Testis (tissue), 3 donors: ENCODE measurements around the gene ENTPD1. TPM values are rescaled to one million over a fixed set of nuclear protein-coding genes. Genes with fewer than 3 reads are reported as not detected.
"Not testable (repeated sequence)": the region's sequence is repeated elsewhere in the genome, so short reads cannot be mapped to it uniquely, and the experiment has no call there.

ENCODE experiments used
- DNase-seq: peaks from one replicate; pipeline ENCODE4 v3.0.0-alpha.2; 2019
- H3K27ac ChIP-seq, 2 donors: fragments of 200-600 bp; sonication (generic); one replicate each; pipeline ENCODE4 v1.5.1; 2019
- H3K27me3 ChIP-seq: fragments of 200-600 bp; sonication (generic); one replicate; pipeline ENCODE4 v1.5.1; 2019
- H3K36me3 ChIP-seq: fragments of 200-600 bp; sonication (generic); one replicate; pipeline ENCODE4 v1.5.1; 2017; ENCODE audit warnings: low read depth; ENCODE audit errors: missing control alignments
- H3K4me1 ChIP-seq: fragments of 200-600 bp; sonication (generic); one replicate; pipeline ENCODE4 v1.5.1; 2019
- H3K4me3 ChIP-seq, 2 donors: fragments of 200-600 bp; sonication (generic); one replicate each; pipeline ENCODE4 v1.5.1; 2017 to 2019
- H3K9me3 ChIP-seq: fragments of 200-600 bp; sonication (generic); one replicate; pipeline ENCODE4 v1.5.1; 2017
- CTCF ChIP-seq, 3 experiments: fragments of 450-650 bp in 2 of 3; fragments of 200-600 bp in 1 of 3; sonication (generic) in 1 of 3; IDR thresholded peaks; one replicate each; pipeline ENCODE4 v1.5.1; 2016 to 2019; ENCODE audit warnings: antibody characterized with exemption in 3 of 3, mild to moderate bottlenecking in 2 of 3, moderate library complexity in 1 of 3
- POLR2A ChIP-seq: fragments of 450-650 bp; IDR thresholded peaks from one replicate; pipeline ENCODE4 v1.6.1; 2017; ENCODE audit warnings: antibody characterized with exemption, mild to moderate bottlenecking, moderate library complexity
- WGBS, 2 donors: methylation state at CpG; one replicate each; pipeline ENCODE4 v1.1.5; 2018; 5-methylcytosine and 5-hydroxymethylcytosine counted together
- intact Hi-C: fragments of 100-400 bp; cut with DNase I; formaldehyde crosslinking; loops from one replicate; pipeline ENCODE4 v1.15.1; 2023; ENCODE audit warnings: low total_unique reads
- polyA plus RNA-seq: library from polyadenylated mRNA; stranded (reverse); fragments of 350-450 nt; fragmentation: Illumina TruSeq; extraction: RNeasy Lipid Tissue Mini Kit (QIAGEN cat#74804); gene quantifications from one replicate; pipeline ENCODE4 v1.2.3, GENCODE V29; 2014; ENCODE audit warnings: low read depth, low replicate concordance; ENCODE audit not compliant: insufficient read depth
- total RNA-seq, 2 donors: library from RNA; depleted of rRNA; stranded (reverse); fragments of >200 nt; gene quantifications; one replicate each; pipeline ENCODE4 v1.2.3, GENCODE V29; 2016

Gene ENTPD1
- total and polyA plus RNA-seq, 3 donors from 2014 or later = 9.8 to 12.7 (median 11.3) TPM

GRCh38 chr10:95896071-95896850 lies 140.3 kb downstream of the ENTPD1 start:
- DNase-seq = no peak
- H3K36me3 ChIP-seq = no peaks in the 10 kb centered on the region
- TF ChIP-seq CTCF (IDR thresholded peaks at IDR 0.05) (no peak), POLR2A (no peak)
- H3K27me3 ChIP-seq = no peaks in the 10 kb centered on the region
- intact Hi-C loops = no loop called here
- no peaks in the 10 kb centered on the region for H3K4me1 ChIP-seq
- H3K27ac ChIP-seq = no peak overlapping the region
- 93 to 95% methylated on average over 4 of the region's 4 CpGs for WGBS, 2 donors
- H3K9me3 ChIP-seq = no peaks in the 10 kb centered on the region
- H3K4me3 ChIP-seq = no peak overlapping the region

- H3K27ac ChIP-seq, H3K36me3 ChIP-seq, intact Hi-C loops, H3K4me3 ChIP-seq, H3K9me3 ChIP-seq, H3K27me3 ChIP-seq, DNase-seq, H3K4me1 ChIP-seq: not testable (repeated sequence)
- WGBS, 2 donors = 78 to 90% methylated on average over 12 of the region's 12 CpGs
These were observed 150.1 kb downstream of the ENTPD1 start for GRCh38 chr10:95905897-95906580.

- H3K4me1 ChIP-seq = peaks cover 3% of the 10 kb centered on the region
- H3K27me3 ChIP-seq = no peaks in the 10 kb centered on the region
- intact Hi-C loops = no loop called here
- H3K4me3 ChIP-seq = peak overlapping the region; percentile 71 to 80
- peak; percentile 81 for DNase-seq
- TF ChIP-seq POLR2A = no peak
- no peak for TF ChIP-seq CTCF (IDR thresholded peaks at IDR 0.05)
- H3K27ac ChIP-seq = peak overlapping the region; percentile 83 to 93
- H3K36me3 ChIP-seq = no peaks in the 10 kb centered on the region
- 7 to 12% methylated on average over 22 of the region's 22 CpGs for WGBS, 2 donors
- no peaks in the 10 kb centered on the region for H3K9me3 ChIP-seq
These were observed 150.9 kb downstream of the ENTPD1 start for GRCh38 chr10:95906677-95907455.

GRCh38 chr10:95907456-95908253 lies 151.7 kb downstream of the ENTPD1 start, which contains the start of gene CC2D2B:
CC2D2B (plus strand) TSS chr10:95907975; CDS start chr10:95911324, 3,349 bp downstream.
- WGBS, 2 donors = 1% methylated on average over 19 to 61 of the region's 69 CpGs
- peak within 1 kb of the TSS; percentile 83 to 93 for H3K27ac ChIP-seq
- DNase-seq = peak; percentile 91
- peak within 1 kb of the TSS; percentile 71 to 80 for H3K4me3 ChIP-seq
- intact Hi-C loops = no loop called here
- no peaks in the 10 kb centered on the region for H3K27me3 ChIP-seq
- no peak for TF ChIP-seq CTCF (IDR thresholded peaks at IDR 0.05)
- TF ChIP-seq POLR2A = peak; percentile 2
- no peaks in the 10 kb centered on the region for H3K36me3 ChIP-seq
- no peaks in the 10 kb centered on the region for H3K9me3 ChIP-seq
- peaks cover 3% of the 10 kb centered on the region for H3K4me1 ChIP-seq
